ENCODE results near the gene SLC30A4. TPM values are rescaled to one million over a fixed set of nuclear protein-coding genes. Genes with fewer than 3 reads are reported as not detected.

SLC30A4 gene
- 1 to 10 TPM; 2.9 to 3.0 TPM for polyA plus RNA-seq

DNA sequence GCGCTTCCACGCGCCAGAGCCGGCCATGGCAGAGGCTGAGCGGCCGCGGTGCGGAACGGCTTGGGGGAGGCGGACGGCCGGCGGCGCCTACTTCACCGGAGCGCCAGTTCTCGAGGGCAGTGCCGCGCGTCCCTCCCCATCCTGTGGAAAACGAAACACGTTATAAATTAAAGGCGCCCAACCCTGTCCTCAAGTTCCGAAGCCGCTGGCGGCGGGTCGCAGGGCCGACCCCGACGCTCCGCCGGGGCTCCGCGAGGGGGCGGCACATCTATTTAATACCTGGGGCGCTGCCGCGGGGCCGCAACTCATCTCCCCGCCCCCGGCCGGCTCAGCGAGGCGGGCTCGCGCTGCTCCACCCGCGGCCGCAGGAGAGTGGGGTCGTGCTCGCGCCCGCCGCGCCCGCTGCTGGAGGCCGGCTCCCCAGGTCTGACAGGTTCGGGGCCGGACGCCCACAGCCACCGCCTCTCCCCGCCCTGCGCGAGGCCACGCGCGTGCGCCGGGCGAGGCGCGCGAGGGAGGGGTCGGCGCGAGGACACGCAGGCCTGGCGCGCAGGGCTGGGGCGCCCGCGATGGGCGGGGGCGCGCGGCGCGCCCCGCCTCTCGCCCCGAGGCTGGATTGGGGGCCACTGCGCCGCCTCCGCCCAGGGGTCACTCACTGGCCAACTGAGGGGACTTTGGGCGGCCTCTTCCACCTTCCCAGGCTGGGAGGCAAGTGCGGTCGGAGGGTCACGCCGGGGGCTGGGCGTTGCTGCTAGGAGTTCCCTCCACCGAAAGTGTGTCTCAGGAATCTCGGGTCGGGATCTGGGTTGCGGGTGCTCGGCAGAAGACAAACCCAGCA is at the start of gene SLC30A4:
Gene SLC30A4, minus strand, starts transcription at position 428 of the 838 bp plus-strand sequence. Its CDS starts 401 bp downstream, at position 27.
- peak within 1 kb of the TSS; percentile 83 to 88 for H3K27ac ChIP-seq (ENCODE audit: low read depth in 2 of 2, low read length in 1 of 2)
- H3K9me3 ChIP-seq (ENCODE audit: control insufficient read depth in 2 of 2, insufficient read depth in 1 of 2, low read depth in 1 of 2, low read length in 1 of 2) = no peaks in the 10 kb centered on the region
- H3K4me1 ChIP-seq (ENCODE audit: control insufficient read depth in 2 of 2, insufficient read depth in 2 of 2, low read length in 1 of 2) = no peaks in the 10 kb centered on the region
- H3K4me3 ChIP-seq (ENCODE audit: low read depth in 1 of 2, low read length in 2 of 2) = peak within 1 kb of the TSS; percentile 59 to 68
- no peaks in the 10 kb centered on the region for H3K36me3 ChIP-seq (ENCODE audit: control insufficient read depth in 2 of 2, insufficient read depth in 2 of 2, low read length in 1 of 2)
- 0 to 1% methylated on average over 65 to 106 of the region's 106 CpGs for WGBS, 2 donors
- H3K27me3 ChIP-seq (ENCODE audit: control insufficient read depth in 1 of 2, insufficient read depth in 2 of 2, low read length in 2 of 2) = no peaks in the 10 kb centered on the region

GRCh38 chr15:45555934-45556608 is 33.5 kb upstream of the SLC30A4 start:
- Histone ChIP-seq H3K4me1 (ENCODE audit: control insufficient read depth in 2 of 2, insufficient read depth in 2 of 2, low read length in 1 of 2) (no peaks in the 10 kb centered on the region), H3K27me3 (ENCODE audit: control insufficient read depth in 1 of 2, insufficient read depth in 2 of 2, low read length in 2 of 2) (no peaks in the 10 kb centered on the region), H3K4me3 (ENCODE audit: low read depth in 1 of 2, low read length in 2 of 2) (no peak overlapping the region), H3K36me3 (ENCODE audit: control insufficient read depth in 2 of 2, insufficient read depth in 2 of 2, low read length in 1 of 2) (no peaks in the 10 kb centered on the region), H3K27ac (ENCODE audit: low read depth in 2 of 2, low read length in 1 of 2) (no peak overlapping the region), H3K9me3 (ENCODE audit: control insufficient read depth in 2 of 2, insufficient read depth in 1 of 2, low read depth in 1 of 2, low read length in 1 of 2) (no peaks in the 10 kb centered on the region)
- 37 to 39% methylated on average over 3 of the region's 3 CpGs for WGBS, 2 donors

DNA sequence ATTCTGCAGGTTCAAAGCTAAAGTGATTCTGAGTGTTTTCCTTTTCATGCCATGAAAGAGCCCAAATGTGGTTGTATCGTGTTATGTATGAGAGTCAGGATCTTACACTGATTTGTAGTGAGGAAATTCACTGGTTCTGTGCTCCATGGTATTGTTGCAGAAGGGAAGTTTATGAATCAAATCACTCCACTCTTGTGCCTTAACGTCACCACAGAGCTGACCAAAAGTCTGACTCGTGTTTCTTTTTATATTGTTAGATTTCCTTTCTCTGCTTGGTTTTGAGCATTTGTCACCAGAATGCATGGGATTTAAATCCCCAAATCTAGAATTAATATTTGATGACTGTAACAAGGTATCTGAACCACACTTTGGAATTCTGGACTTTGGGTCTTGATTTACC is 29.1 kb upstream of the SLC30A4 start:
- Histone ChIP-seq H3K27me3 (ENCODE audit: control insufficient read depth in 1 of 2, insufficient read depth in 2 of 2, low read length in 2 of 2) (no peaks in the 10 kb centered on the region), H3K4me3 (ENCODE audit: low read depth in 1 of 2, low read length in 2 of 2) (no peak overlapping the region), H3K9me3 (ENCODE audit: control insufficient read depth in 2 of 2, insufficient read depth in 1 of 2, low read depth in 1 of 2, low read length in 1 of 2) (no peaks in the 10 kb centered on the region), H3K36me3 (ENCODE audit: control insufficient read depth in 2 of 2, insufficient read depth in 2 of 2, low read length in 1 of 2) (no peaks in the 10 kb centered on the region), H3K4me1 (ENCODE audit: control insufficient read depth in 2 of 2, insufficient read depth in 2 of 2, low read length in 1 of 2) (no peaks in the 10 kb centered on the region), H3K27ac (ENCODE audit: low read depth in 2 of 2, low read length in 1 of 2) (no peak overlapping the region)
- WGBS, 2 donors = 60 to 74% methylated on average over 3 of the region's 3 CpGs

GRCh38 chr15:45550436-45550835 is 27.9 kb upstream of the SLC30A4 start:
- H3K27ac ChIP-seq (ENCODE audit: low read depth in 2 of 2, low read length in 1 of 2) = no peak overlapping the region

GRCh38 chr15:45549541-45550220 is 27.1 kb upstream of the SLC30A4 start:
- H3K9me3 ChIP-seq (ENCODE audit: control insufficient read depth in 2 of 2, insufficient read depth in 1 of 2, low read depth in 1 of 2, low read length in 1 of 2) = no peaks in the 10 kb centered on the region
- H3K27me3 ChIP-seq (ENCODE audit: control insufficient read depth in 1 of 2, insufficient read depth in 2 of 2, low read length in 2 of 2) = no peaks in the 10 kb centered on the region
- H3K36me3 ChIP-seq (ENCODE audit: control insufficient read depth in 2 of 2, insufficient read depth in 2 of 2, low read length in 1 of 2) = no peaks in the 10 kb centered on the region
- no peak overlapping the region for H3K27ac ChIP-seq (ENCODE audit: low read depth in 2 of 2, low read length in 1 of 2)
- no peak overlapping the region for H3K4me3 ChIP-seq (ENCODE audit: low read depth in 1 of 2, low read length in 2 of 2)
- H3K4me1 ChIP-seq (ENCODE audit: control insufficient read depth in 2 of 2, insufficient read depth in 2 of 2, low read length in 1 of 2) = no peaks in the 10 kb centered on the region
- 79 to 89% methylated on average over 9 of the region's 9 CpGs for WGBS, 2 donors

More at GRCh38 chr15:45550436-45550835, 27.9 kb upstream of the SLC30A4 start:
- no peaks in the 10 kb centered on the region for H3K36me3 ChIP-seq (ENCODE audit: control insufficient read depth in 2 of 2, insufficient read depth in 2 of 2, low read length in 1 of 2)
- H3K9me3 ChIP-seq (ENCODE audit: control insufficient read depth in 2 of 2, insufficient read depth in 1 of 2, low read depth in 1 of 2, low read length in 1 of 2) = no peaks in the 10 kb centered on the region
- H3K4me1 ChIP-seq (ENCODE audit: control insufficient read depth in 2 of 2, insufficient read depth in 2 of 2, low read length in 1 of 2) = no peaks in the 10 kb centered on the region
- whole genome bisulfite sequencing, 2 donors = 77 to 82% methylated on average over 3 of the region's 3 CpGs
- no peak overlapping the region for H3K4me3 ChIP-seq (ENCODE audit: low read depth in 1 of 2, low read length in 2 of 2)
- H3K27me3 ChIP-seq (ENCODE audit: control insufficient read depth in 1 of 2, insufficient read depth in 2 of 2, low read length in 2 of 2) = no peaks in the 10 kb centered on the region

DNA sequence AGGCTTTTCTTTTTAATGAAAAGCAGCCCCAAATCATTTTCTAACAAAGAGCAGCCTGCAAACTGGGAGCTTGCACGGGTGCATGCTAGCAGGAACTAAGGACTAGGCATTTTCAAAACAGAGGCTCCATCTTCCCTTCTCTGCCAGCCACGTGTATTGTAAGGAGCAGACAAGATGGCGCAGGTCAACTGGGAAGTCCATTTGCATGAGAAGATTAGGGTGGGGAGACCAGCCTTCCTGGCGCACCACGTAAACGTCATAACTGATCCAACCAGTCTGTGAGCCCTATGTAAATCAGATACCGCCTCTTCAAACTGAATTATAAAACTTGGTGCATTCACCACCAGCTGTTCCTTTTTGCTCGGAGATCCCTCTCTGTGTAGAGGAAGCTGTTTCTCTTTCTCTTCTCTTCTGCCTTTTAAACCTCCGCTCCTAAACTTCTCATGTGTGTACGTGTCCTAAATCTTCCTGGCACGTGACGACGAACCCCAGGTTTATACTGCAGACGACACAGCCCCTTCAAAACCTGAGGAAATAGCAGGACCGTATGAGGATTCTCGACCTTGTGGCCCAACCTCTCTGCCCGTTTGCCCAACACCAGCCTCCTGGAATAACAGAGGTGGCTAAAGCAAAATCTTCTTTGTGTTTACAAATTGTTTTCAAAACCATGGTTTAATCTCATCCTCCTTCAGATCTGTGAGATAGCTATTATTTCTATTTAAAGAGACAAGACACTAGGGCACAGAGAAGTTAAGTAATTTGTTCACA is 26.4 kb upstream of the SLC30A4 start:
- Histone ChIP-seq H3K27me3 (ENCODE audit: control insufficient read depth in 1 of 2, insufficient read depth in 2 of 2, low read length in 2 of 2) (no peaks in the 10 kb centered on the region), H3K4me3 (ENCODE audit: low read depth in 1 of 2, low read length in 2 of 2) (no peak overlapping the region), H3K9me3 (ENCODE audit: control insufficient read depth in 2 of 2, insufficient read depth in 1 of 2, low read depth in 1 of 2, low read length in 1 of 2) (no peaks in the 10 kb centered on the region), H3K36me3 (ENCODE audit: control insufficient read depth in 2 of 2, insufficient read depth in 2 of 2, low read length in 1 of 2) (no peaks in the 10 kb centered on the region), H3K4me1 (ENCODE audit: control insufficient read depth in 2 of 2, insufficient read depth in 2 of 2, low read length in 1 of 2) (no peaks in the 10 kb centered on the region), H3K27ac (ENCODE audit: low read depth in 2 of 2, low read length in 1 of 2) (no peak overlapping the region)
- 83 to 86% methylated on average over 17 of the region's 17 CpGs for WGBS, 2 donors

GRCh38 chr15:45546789-45547188 is 24.2 kb upstream of the SLC30A4 start:
- WGBS, 2 donors = 90 to 93% methylated on average over 7 of the region's 7 CpGs
- no peaks in the 10 kb centered on the region for H3K4me1 ChIP-seq (ENCODE audit: control insufficient read depth in 2 of 2, insufficient read depth in 2 of 2, low read length in 1 of 2)
- no peak overlapping the region for H3K27ac ChIP-seq (ENCODE audit: low read depth in 2 of 2, low read length in 1 of 2)
- no peaks in the 10 kb centered on the region for H3K36me3 ChIP-seq (ENCODE audit: control insufficient read depth in 2 of 2, insufficient read depth in 2 of 2, low read length in 1 of 2)
- no peaks in the 10 kb centered on the region for H3K27me3 ChIP-seq (ENCODE audit: control insufficient read depth in 1 of 2, insufficient read depth in 2 of 2, low read length in 2 of 2)
- H3K4me3 ChIP-seq (ENCODE audit: low read depth in 1 of 2, low read length in 2 of 2) = no peak overlapping the region
- H3K9me3 ChIP-seq (ENCODE audit: control insufficient read depth in 2 of 2, insufficient read depth in 1 of 2, low read depth in 1 of 2, low read length in 1 of 2) = no peaks in the 10 kb centered on the region

DNA sequence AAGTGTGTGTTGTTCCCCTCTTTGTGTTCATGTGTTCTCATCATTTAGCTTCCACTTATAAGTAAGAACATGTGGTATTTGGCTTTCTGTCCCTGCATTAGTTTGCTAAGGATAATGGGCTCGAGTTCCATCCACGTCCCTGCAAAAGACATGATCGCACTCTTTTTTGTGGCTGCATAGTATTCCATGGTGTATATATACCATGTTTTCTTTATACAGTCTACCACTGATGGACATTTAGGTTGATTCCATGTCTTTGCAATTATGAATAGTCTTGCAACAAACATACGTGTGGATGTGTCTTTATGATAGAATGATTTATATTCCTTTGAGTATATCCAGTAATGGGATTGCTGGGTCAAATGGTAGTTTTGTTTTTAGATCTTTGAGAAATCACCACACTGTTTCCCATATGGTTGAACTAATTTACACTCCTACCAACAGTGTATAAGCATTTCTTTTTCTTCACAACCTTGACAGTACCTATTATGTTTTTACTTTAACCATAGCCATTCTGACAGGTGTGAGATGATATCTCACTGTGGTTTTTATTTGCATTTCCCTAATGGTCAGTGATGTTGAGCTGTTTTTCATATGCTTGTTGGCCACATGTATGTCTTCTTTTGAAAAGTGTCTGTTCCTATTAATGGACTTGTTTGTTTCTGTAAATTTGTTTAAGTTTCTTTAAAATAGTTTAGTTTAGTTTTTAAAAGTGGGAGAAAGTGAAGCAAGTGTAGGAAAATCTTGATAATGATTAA is 21.9 kb upstream of the SLC30A4 start:
- H3K4me3 ChIP-seq (ENCODE audit: low read depth in 1 of 2, low read length in 2 of 2) = no peak overlapping the region
- H3K4me1 ChIP-seq (ENCODE audit: control insufficient read depth in 2 of 2, insufficient read depth in 2 of 2, low read length in 1 of 2) = no peaks in the 10 kb centered on the region
- no peaks in the 10 kb centered on the region for H3K36me3 ChIP-seq (ENCODE audit: control insufficient read depth in 2 of 2, insufficient read depth in 2 of 2, low read length in 1 of 2)
- H3K27me3 ChIP-seq (ENCODE audit: control insufficient read depth in 1 of 2, insufficient read depth in 2 of 2, low read length in 2 of 2) = no peaks in the 10 kb centered on the region
- H3K27ac ChIP-seq (ENCODE audit: low read depth in 2 of 2, low read length in 1 of 2) = no peak overlapping the region
- 90 to 91% methylated on average over 4 of the region's 4 CpGs for whole genome bisulfite sequencing, 2 donors
- H3K9me3 ChIP-seq (ENCODE audit: control insufficient read depth in 2 of 2, insufficient read depth in 1 of 2, low read depth in 1 of 2, low read length in 1 of 2) = no peaks in the 10 kb centered on the region

All from esophagus (tissue), 2 donors.